AG09309 (cell line): Measurements from ENCODE around the gene CFAP410.

ENCODE experiments used
- DNase-seq: peaks from one replicate; pipeline ENCODE4 v3.0.0-alpha.2; 2010; ENCODE audit warnings: low read depth
- H3K4me3 ChIP-seq: 2 replicates; pipeline ENCODE4 v1.5.1; 2011; ENCODE audit warnings: mild to moderate bottlenecking, low read depth, low read length, moderate library complexity; ENCODE audit not compliant: control insufficient read depth
- CTCF ChIP-seq: IDR thresholded peaks from 2 replicates; pipeline ENCODE4 v1.5.1; 2011; ENCODE audit warnings: mild to moderate bottlenecking, low read depth, low read length, inconsistent platforms; ENCODE audit not compliant: insufficient read depth, control insufficient read depth; ENCODE audit errors: missing control alignments

The CFAP410 gene

GRCh38 chr21:44375761-44376241 is 36.6 kb upstream of the CFAP410 start:
- no peak for TF ChIP-seq CTCF
- no peak for DNase-seq
- H3K4me3 ChIP-seq: no peak overlapping the region

GRCh38 chr21:44375281-44375651 is 36.1 kb upstream of the CFAP410 start:
- TF ChIP-seq CTCF: no peak
- no peak overlapping the region for H3K4me3 ChIP-seq
- DNase-seq: no peak

GRCh38 chr21:44374601-44375280 is 35.6 kb upstream of the CFAP410 start:
- TF ChIP-seq CTCF: no peak
- DNase-seq: no peak
- no peak overlapping the region for H3K4me3 ChIP-seq

GRCh38 chr21:44372616-44373015 is 33.4 kb upstream of the CFAP410 start:
- no peak for DNase-seq
- no peak overlapping the region for H3K4me3 ChIP-seq
- no peak for TF ChIP-seq CTCF

- no peak for TF ChIP-seq CTCF
- DNase-seq: no peak
- H3K4me3 ChIP-seq: no peak overlapping the region
Measured at GRCh38 chr21:44371596-44371995, 32.4 kb upstream of the CFAP410 start.

- no peak for TF ChIP-seq CTCF
- DNase-seq: no peak
- H3K4me3 ChIP-seq: no peak overlapping the region
Measured at GRCh38 chr21:44370786-44371410, 31.7 kb upstream of the CFAP410 start.
